Measurements from ENCODE around the gene GDAP2.

Gene GDAP2

GRCh38 chr1:117929343-117930172 is at the start of gene GDAP2, which contains the start of gene WDR3:
GDAP2 (minus strand) TSS chr1:117929621; CDS start chr1:117920357, 9,264 bp downstream.
WDR3 (plus strand) TSS chr1:117929739; CDS start chr1:117933320, 3,581 bp downstream.
- peak within 1 kb of the TSS; percentile 79 for H3K27ac ChIP-seq
- TF ChIP-seq CTCF (IDR thresholded peaks at IDR 0.05): no peak
- no peak for TF ChIP-seq ZFX (IDR thresholded peaks at IDR 0.05; ENCODE audit: borderline replicate concordance)

- H3K27ac ChIP-seq: no peak overlapping the region
- TF ChIP-seq CTCF (IDR thresholded peaks at IDR 0.05) (no peak), ZFX (IDR thresholded peaks at IDR 0.05; ENCODE audit: borderline replicate concordance) (no peak)
Measured at GRCh38 chr1:117976381-117976780, 47.0 kb upstream of the GDAP2 start.

- TF ChIP-seq ZFX (IDR thresholded peaks at IDR 0.05; ENCODE audit: borderline replicate concordance) (no peak), CTCF (IDR thresholded peaks at IDR 0.05) (no peak)
- no peak overlapping the region for H3K27ac ChIP-seq
Measured at GRCh38 chr1:117971777-117972176, 42.4 kb upstream of the GDAP2 start.

- TF ChIP-seq CTCF (IDR thresholded peaks at IDR 0.05): no peak
- H3K27ac ChIP-seq: no peak overlapping the region
Measured at GRCh38 chr1:117970252-117970651, 40.8 kb upstream of the GDAP2 start.

GRCh38 chr1:117967881-117968280 is 38.5 kb upstream of the GDAP2 start:
- H3K27ac ChIP-seq: no peak overlapping the region
- TF ChIP-seq ZFX (IDR thresholded peaks at IDR 0.05; ENCODE audit: borderline replicate concordance) (no peak), CTCF (IDR thresholded peaks at IDR 0.05) (no peak)

- no peak for TF ChIP-seq ZFX (IDR thresholded peaks at IDR 0.05; ENCODE audit: borderline replicate concordance)
- TF ChIP-seq CTCF (IDR thresholded peaks at IDR 0.05): peak; percentile 30
- no peak overlapping the region for H3K27ac ChIP-seq
Measured at GRCh38 chr1:117967477-117967876, 38.1 kb upstream of the GDAP2 start.

- H3K27ac ChIP-seq: no peak overlapping the region
- TF ChIP-seq CTCF (IDR thresholded peaks at IDR 0.05): no peak
- no peak for TF ChIP-seq ZFX (IDR thresholded peaks at IDR 0.05; ENCODE audit: borderline replicate concordance)
Measured at GRCh38 chr1:117964290-117965038, 35.0 kb upstream of the GDAP2 start.
